Forelimb muscle (tissue), 1 donor: ENCODE results near the gene SPARCL1. TPM values are rescaled to one million over a fixed set of nuclear protein-coding genes. Genes with fewer than 3 reads are reported as not detected.
"Not testable (repeated sequence)": the region's sequence is repeated elsewhere in the genome, so short reads cannot be mapped to it uniquely, and the experiment has no call there.

ENCODE experiments used
- DNase-seq: peaks from one replicate; pipeline ENCODE4 v3.0.0-alpha.2; 2013; ENCODE audit warnings: low read depth
- polyA plus RNA-seq: library from polyadenylated mRNA; unstranded; fragments of 120-200 nt; gene quantifications from one replicate; pipeline ENCODE4 v1.2.1, GENCODE V29; 2013; ENCODE audit not compliant: insufficient read length

The SPARCL1 gene
- polyA plus RNA-seq, 1 donor = 224 TPM

- not testable (repeated sequence) for DNase-seq
These were observed 82.8 kb downstream of the SPARCL1 start for GRCh38 chr4:87446375-87446774.

GRCh38 chr4:87445964-87446363, 83.2 kb downstream of the SPARCL1 start:
- no peak for DNase-seq

GRCh38 chr4:87444741-87445140, 84.4 kb downstream of the SPARCL1 start:
- DNase-seq = no peak

GRCh38 chr4:87442889-87443288, 86.3 kb downstream of the SPARCL1 start:
- DNase-seq = no peak

GRCh38 chr4:87433342-87433741, 95.8 kb downstream of the SPARCL1 start:
- no peak for DNase-seq

GRCh38 chr4:87430038-87430437, 99.1 kb downstream of the SPARCL1 start:
- DNase-seq = no peak

GRCh38 chr4:87428979-87429378, 100.2 kb downstream of the SPARCL1 start:
- DNase-seq = no peak

GRCh38 chr4:87427518-87427868, 101.7 kb downstream of the SPARCL1 start:
- no peak for DNase-seq

GRCh38 chr4:87426865-87427517, 102.2 kb downstream of the SPARCL1 start:
- no peak for DNase-seq

GRCh38 chr4:87425711-87426110, 103.5 kb downstream of the SPARCL1 start:
- DNase-seq = no peak

GRCh38 chr4:87424099-87424543, 105.1 kb downstream of the SPARCL1 start:
- not testable (repeated sequence) for DNase-seq

Other genes with a start within 250 kb of the SPARCL1 start
- gene HSD17B13, start 206.5 kb downstream of the SPARCL1 start, polyA plus RNA-seq = 0.18 TPM
- gene HSD17B11, start 138.2 kb downstream of the SPARCL1 start, polyA plus RNA-seq = 18.7 TPM
- gene NUDT9, start 106.8 kb downstream of the SPARCL1 start, polyA plus RNA-seq = 25.3 TPM
- 0.04 TPM for gene DSPP, start 79.2 kb upstream of the SPARCL1 start, polyA plus RNA-seq
- 0.05 TPM for gene DMP1, start 120.9 kb upstream of the SPARCL1 start, polyA plus RNA-seq